ENCODE results near the gene AQP7. TPM values are rescaled to one million over a fixed set of nuclear protein-coding genes. Genes with fewer than 3 reads are reported as not detected.

AQP7 gene
- polyA plus RNA-seq, 1 of the 3 experiments (the other 2 are of a cell fraction), result 0.05 TPM

DNA sequence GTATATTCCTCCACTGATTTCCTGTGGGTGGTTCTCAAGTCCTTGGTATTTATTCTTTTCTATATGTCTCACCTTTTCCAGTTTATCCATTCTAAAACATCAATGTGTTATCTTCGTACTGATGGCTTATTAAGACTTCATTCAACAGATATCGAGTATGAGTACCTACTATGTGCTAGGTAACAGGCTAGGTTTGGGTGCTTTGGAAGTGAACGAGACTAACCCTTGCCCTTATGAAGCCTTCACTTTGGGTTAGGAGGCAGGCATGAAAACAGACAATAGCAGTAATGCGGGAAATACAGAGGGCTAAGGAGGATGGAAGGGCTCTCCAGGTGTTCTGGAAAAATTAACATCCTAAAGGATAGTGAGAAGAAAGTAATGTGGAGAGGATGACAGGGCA, 53.4 kb downstream of the AQP7 start:
- no peaks in the 10 kb centered on the region for H3K4me1 ChIP-seq (ENCODE audit: control insufficient read depth in 1 of 2, insufficient read depth in 2 of 2, low read depth in 1 of 2, low read length in 1 of 2)
- H3K9ac ChIP-seq, result no peak overlapping the region
- H3K79me2 ChIP-seq (ENCODE audit: insufficient read depth), result no peaks in the 10 kb centered on the region
- no peaks in the 10 kb centered on the region for H4K20me1 ChIP-seq (ENCODE audit: insufficient read depth)
- no peak overlapping the region for H3K4me3 ChIP-seq (ENCODE audit: low read depth in 2 of 2, low read length in 1 of 2)
- H3K36me3 ChIP-seq (replicated peaks in 1 of 2; ENCODE audit: control insufficient read depth in 1 of 2, insufficient read depth in 2 of 2, low read length in 1 of 2), result peaks cover 36 to 46% of the 10 kb centered on the region in 2 experiments
- CTCF ChIA-PET, result no interaction called here
- H3K27ac ChIP-seq (ENCODE audit: low read depth in 2 of 2, low read length in 1 of 2), result no peak overlapping the region
- POLR2A ChIA-PET, result no interaction called here
- H3F3A ChIP-seq (replicated peaks; ENCODE audit: insufficient read depth), result peaks cover 6% of the 10 kb centered on the region
- 94% methylated on average over 4 of the region's 4 CpGs for WGBS (ENCODE audit: low lambda C conversion rate)
- DNase-seq, result no peak
- no peaks in the 10 kb centered on the region for H3K9me3 ChIP-seq
- H2AFZ ChIP-seq (ENCODE audit: low read depth), result no peak overlapping the region
- no peaks in the 10 kb centered on the region for H3K27me3 ChIP-seq (ENCODE audit: insufficient read depth)
- H3K9me2 ChIP-seq, result no peaks in the 10 kb centered on the region
- H3K4me2 ChIP-seq, result no peak overlapping the region
- TF ChIP-seq EP300 (IDR thresholded peaks at IDR 0.05; ENCODE audit: borderline replicate concordance in 1 of 2, low read depth in 1 of 2, low read length in 1 of 2) (no peak), RCOR1 (IDR thresholded peaks at IDR 0.05; ENCODE audit: low read length) (no peak), YY1 (IDR thresholded peaks at IDR 0.05; ENCODE audit: low read depth) (no peak), RAD21 (IDR thresholded peaks at IDR 0.05; ENCODE audit: low read length) (no peak), FOXM1 (IDR thresholded peaks at IDR 0.05; ENCODE audit: low read depth) (no peak)
- TF ChIP-seq, protein P1, sequence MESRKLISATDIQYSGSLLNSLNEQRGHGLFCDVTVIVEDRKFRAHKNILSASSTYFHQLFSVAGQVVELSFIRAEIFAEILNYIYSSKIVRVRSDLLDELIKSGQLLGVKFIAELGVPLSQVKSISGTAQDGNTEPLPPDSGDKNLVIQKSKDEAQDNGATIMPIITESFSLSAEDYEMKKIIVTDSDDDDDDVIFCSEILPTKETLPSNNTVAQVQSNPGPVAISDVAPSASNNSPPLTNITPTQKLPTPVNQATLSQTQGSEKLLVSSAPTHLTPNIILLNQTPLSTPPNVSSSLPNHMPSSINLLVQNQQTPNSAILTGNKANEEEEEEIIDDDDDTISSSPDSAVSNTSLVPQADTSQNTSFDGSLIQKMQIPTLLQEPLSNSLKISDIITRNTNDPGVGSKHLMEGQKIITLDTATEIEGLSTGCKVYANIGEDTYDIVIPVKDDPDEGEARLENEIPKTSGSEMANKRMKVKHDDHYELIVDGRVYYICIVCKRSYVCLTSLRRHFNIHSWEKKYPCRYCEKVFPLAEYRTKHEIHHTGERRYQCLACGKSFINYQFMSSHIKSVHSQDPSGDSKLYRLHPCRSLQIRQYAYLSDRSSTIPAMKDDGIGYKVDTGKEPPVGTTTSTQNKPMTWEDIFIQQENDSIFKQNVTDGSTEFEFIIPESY (IDR thresholded peaks at IDR 0.05; ENCODE audit: borderline replicate concordance, low read depth), result no peak
- TF ChIP-seq, protein P2, sequence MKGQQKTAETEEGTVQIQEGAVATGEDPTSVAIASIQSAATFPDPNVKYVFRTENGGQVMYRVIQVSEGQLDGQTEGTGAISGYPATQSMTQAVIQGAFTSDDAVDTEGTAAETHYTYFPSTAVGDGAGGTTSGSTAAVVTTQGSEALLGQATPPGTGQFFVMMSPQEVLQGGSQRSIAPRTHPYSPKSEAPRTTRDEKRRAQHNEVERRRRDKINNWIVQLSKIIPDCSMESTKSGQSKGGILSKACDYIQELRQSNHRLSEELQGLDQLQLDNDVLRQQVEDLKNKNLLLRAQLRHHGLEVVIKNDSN (IDR thresholded peaks at IDR 0.05; ENCODE audit: borderline replicate concordance, low read depth), result no peak
- TF ChIP-seq, protein P3, sequence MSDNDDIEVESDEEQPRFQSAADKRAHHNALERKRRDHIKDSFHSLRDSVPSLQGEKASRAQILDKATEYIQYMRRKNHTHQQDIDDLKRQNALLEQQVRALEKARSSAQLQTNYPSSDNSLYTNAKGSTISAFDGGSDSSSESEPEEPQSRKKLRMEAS (IDR thresholded peaks at IDR 0.05; ENCODE audit: low read depth), result no peak

DNA sequence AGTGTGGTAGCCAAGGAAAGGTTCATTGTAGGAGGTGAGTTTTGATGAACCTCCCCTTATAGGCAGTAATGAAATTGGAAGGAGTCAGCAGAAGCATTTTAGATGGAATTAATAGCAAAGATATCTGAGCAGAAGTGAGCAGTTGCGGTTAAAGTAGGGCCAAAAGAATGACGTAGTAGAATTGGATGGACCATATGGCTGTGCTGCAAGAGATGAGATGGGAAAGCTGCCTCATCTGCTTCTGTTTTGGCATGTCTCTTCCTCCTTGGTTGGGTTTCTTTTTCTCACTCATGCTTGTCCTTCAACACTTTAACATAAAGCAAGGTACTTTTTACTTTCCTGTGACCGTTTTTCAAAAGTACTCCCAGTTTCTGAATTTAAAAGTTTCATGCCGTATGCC, 55.8 kb downstream of the AQP7 start:
- Histone ChIP-seq H3K36me3 (replicated peaks in 1 of 2; ENCODE audit: control insufficient read depth in 1 of 2, insufficient read depth in 2 of 2, low read length in 1 of 2) (peaks cover 54 to 58% of the 10 kb centered on the region in 2 experiments), H3K79me2 (ENCODE audit: insufficient read depth) (no peaks in the 10 kb centered on the region), H3F3A (replicated peaks; ENCODE audit: insufficient read depth) (peaks cover 6% of the 10 kb centered on the region), H4K20me1 (ENCODE audit: insufficient read depth) (no peaks in the 10 kb centered on the region), H3K4me3 (ENCODE audit: low read depth in 2 of 2, low read length in 1 of 2) (no peak overlapping the region), H3K9ac (no peak overlapping the region), H3K27me3 (ENCODE audit: insufficient read depth) (no peaks in the 10 kb centered on the region), H3K9me2 (no peaks in the 10 kb centered on the region), H3K9me3 (no peaks in the 10 kb centered on the region), H2AFZ (ENCODE audit: low read depth) (no peak overlapping the region), H3K27ac (ENCODE audit: low read depth in 2 of 2, low read length in 1 of 2) (no peak overlapping the region), H3K4me2 (no peak overlapping the region), H3K4me1 (ENCODE audit: control insufficient read depth in 1 of 2, insufficient read depth in 2 of 2, low read depth in 1 of 2, low read length in 1 of 2) (no peaks in the 10 kb centered on the region)
- DNase-seq, result no peak
- WGBS (ENCODE audit: low lambda C conversion rate), result 98% methylated on average over 4 of the region's 4 CpGs
- TF ChIP-seq MEF2A (IDR thresholded peaks at IDR 0.05; ENCODE audit: borderline replicate concordance, low read depth), result no peak
- TF ChIP-seq, protein P4, sequence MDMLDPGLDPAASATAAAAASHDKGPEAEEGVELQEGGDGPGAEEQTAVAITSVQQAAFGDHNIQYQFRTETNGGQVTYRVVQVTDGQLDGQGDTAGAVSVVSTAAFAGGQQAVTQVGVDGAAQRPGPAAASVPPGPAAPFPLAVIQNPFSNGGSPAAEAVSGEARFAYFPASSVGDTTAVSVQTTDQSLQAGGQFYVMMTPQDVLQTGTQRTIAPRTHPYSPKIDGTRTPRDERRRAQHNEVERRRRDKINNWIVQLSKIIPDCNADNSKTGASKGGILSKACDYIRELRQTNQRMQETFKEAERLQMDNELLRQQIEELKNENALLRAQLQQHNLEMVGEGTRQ (IDR thresholded peaks at IDR 0.05; ENCODE audit: borderline replicate concordance, low read depth, low read length), result no peak
- TF ChIP-seq FOXM1 (IDR thresholded peaks at IDR 0.05; ENCODE audit: low read depth), result no peak
- TF ChIP-seq, protein P1 (IDR thresholded peaks at IDR 0.05; ENCODE audit: borderline replicate concordance, low read depth), result no peak
- CTCF ChIA-PET, result no interaction called here
- POLR2A ChIA-PET, result no interaction called here

Measured in SK-N-SH (cell line).